ENCODE measurements around the gene MRPL54.
A peak's percentile ranks its signal among the peaks of the same experiment; 100 is the strongest.
"Not testable (repeated sequence)": the region's sequence is repeated elsewhere in the genome, so short reads cannot be mapped to it uniquely, and the experiment has no call there.

The MRPL54 gene

DNA sequence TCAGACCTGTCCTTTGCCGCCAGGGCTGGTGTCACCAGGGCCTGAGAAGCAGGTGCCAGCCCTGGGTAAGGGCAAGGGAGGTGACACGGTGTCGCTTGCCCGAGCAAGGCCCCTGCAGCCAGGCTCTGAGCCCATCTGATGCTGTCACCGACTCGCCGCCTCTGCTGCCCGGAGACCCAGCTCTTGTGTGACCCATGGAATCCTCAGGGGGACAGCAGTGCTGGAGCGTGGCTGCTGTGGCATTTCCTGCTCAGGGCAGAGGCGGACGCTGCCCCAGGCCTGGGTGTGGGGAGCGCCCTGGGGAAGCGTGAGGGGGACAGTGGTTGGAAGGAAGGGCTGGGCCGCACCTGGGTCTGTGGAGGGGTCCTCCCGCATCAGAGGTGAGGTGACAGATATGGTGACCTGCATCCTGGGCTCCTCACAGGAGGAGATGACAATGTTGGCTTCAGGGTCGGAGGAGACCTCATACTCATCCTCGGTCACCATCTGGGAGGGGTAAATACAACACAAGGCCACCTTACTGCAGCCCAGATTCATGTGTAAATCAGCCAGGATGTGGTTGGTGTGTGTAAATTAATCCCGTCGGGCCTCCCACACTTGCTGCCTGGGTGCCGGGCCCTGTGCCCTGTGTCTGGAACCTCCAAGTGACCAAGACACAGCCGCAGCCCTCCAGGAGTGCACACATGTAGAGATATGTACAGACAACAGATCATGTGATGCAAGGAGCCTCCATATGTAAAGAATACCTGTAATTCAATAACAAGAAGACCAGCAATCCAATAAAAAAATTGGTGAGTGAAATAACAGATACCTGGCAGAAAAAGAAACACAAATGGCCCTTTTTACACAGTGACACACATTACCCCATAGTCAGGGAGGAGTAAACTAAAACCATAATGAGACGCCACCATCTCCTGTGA lies 51.3 kb downstream of the MRPL54 start:
- peak; percentile 39 for DNase-seq

- DNase-seq, result no peak
Measured at GRCh38 chr19:3814648-3815047, 52.2 kb downstream of the MRPL54 start.

DNA sequence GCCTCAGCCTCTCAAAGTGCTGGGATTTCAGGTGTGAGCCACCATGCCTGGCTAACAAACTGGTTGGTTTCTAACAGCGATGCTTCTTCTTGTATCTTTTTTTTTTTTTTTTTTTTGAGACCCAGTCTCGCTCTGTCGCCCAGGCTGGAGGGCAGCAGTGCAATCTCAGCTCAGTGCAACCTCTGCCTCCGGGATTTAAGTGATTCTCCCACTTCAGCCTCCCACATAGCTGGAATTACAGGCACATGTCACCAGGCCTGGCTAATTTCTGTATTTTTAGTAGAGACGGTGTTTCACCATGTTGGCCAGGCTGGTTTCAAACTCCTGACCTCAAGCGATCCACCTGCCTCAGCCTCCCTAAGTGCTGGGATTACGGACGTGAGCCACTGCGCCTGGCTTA lies 53.7 kb downstream of the MRPL54 start:
- DNase-seq, result not testable (repeated sequence)

- no peak for DNase-seq
Measured at GRCh38 chr19:3816566-3817218, 54.2 kb downstream of the MRPL54 start.
